LNCAP (cell line): ENCODE data around the gene FAM20C.

Source experiments
- CTCF ChIP-seq: fragments of 450-650 bp; IDR thresholded peaks from 2 replicates; pipeline ENCODE4 v1.5.1; 2017; ENCODE audit warnings: mild to moderate bottlenecking

Gene FAM20C

DNA sequence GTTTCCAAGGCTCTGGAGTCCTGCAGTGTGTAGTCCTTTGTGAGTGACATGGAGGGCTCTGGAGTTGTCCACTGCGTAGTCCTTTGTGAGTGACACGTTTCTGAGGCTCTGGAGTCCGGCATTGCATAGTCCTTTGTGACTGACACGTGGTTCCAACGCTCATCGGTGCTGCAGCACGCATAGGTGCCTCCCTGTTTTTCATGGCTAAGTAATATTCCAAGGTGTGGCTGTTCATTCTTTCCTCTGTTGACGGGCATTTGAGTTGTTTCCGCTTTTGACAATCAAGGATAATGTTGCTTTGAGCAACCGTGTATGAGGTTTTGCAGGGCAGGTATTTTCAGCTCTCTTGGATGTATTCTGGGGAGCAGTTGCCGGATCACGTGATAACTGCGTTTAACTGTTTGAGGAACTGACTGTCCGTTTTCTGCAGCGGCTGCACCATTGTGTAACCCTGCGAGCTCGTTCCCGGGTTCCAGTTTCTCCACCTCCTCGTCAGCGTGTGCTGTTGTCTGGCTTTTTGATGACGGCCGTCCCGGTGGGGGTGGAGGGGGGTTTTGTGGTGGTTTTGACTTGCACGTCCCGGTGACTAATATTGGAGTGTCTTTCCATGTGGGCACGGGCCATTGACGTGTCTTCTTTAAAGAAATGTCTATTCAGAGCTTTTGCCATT lies 21.1 kb downstream of the FAM20C start:
- TF ChIP-seq CTCF, result no peak

DNA sequence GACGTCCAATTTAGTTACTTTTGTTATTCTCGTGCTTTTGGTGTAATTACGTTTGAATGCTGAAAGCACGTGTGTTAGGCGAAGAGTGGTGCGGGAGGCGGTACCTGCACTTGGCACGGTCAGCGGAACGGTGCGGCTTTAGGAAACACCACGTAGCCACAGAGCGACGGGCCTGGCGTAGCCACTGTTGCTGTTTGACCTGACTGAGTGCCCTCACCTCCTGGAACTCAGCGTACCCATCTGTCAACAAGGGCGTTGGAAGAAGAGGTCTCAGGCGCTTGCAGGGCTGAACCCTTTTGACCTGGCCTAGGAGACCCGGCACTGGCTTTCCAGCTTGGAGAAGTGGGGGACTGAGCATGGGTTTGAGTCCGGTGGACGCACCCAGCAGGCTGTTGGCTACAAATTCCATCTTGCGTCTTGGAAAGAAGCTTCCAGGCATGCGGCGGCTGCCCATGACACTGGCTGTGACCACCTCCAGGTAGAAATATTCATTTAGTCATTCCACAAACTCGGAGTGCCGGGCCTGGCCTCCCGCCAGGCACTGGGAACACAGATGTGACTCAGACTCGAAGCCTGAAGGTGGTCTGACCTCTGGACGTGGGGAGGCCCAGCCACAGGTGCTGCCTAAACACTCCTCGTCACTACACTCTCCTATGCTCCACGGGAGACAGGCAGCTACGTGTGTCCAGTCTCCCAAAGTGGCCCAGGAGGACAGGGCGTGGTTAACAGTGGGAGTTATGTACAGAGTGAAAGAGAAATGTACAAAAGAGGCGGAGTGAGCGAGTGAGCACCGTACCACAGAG lies 22.2 kb downstream of the FAM20C start:
- TF ChIP-seq CTCF, result no peak

DNA sequence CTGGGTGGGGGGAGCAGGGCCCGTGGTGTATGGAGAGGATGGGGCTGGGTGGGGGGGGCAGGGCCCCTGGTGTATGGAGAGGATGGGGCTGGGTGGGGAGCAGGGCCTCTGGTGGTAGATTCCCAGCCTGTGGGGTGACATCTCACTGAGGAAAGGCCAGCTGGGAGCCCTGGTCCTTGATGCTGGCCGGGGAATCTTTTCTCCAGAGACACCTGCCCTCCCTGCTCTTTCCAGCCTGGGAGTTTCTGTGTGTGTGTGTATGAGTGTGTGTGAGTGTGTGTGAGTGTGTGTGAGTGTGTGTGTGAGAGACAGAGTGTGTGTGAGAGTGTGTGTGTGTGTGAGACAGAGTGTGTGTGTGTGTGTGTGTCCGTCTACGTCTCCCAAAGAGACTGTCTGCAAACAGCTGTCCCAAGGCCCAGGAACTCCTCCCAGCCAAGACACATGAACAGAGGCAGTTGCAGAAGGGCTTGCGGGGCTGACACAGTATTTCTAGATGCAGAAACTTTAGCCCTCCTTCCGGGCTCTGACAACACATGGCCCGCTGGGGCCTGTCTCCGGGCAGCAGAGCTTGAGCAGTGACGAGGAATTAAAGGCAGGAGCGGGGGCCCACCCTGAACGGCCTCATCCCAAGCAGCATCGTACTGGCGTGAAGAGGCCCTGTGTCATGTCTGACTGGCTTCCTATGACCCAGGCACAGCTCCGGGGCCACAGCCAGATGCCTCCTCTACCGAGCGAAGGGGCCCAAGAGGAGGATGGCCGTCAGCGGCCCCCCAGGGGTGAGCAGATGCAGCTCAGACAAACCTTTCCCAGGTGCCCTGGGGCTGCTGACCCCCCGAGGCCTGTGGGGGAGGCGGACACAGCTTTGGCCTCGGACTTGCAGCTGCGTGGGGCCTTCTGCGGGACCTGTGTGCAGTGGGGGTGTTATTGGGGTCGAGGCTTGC lies 24.3 kb downstream of the FAM20C start:
- TF ChIP-seq CTCF, result no peak

GRCh38 chr7:217781-218180 lies 25.4 kb downstream of the FAM20C start:
- no peak for TF ChIP-seq CTCF

GRCh38 chr7:218316-218715 lies 25.9 kb downstream of the FAM20C start:
- TF ChIP-seq CTCF, result no peak

DNA sequence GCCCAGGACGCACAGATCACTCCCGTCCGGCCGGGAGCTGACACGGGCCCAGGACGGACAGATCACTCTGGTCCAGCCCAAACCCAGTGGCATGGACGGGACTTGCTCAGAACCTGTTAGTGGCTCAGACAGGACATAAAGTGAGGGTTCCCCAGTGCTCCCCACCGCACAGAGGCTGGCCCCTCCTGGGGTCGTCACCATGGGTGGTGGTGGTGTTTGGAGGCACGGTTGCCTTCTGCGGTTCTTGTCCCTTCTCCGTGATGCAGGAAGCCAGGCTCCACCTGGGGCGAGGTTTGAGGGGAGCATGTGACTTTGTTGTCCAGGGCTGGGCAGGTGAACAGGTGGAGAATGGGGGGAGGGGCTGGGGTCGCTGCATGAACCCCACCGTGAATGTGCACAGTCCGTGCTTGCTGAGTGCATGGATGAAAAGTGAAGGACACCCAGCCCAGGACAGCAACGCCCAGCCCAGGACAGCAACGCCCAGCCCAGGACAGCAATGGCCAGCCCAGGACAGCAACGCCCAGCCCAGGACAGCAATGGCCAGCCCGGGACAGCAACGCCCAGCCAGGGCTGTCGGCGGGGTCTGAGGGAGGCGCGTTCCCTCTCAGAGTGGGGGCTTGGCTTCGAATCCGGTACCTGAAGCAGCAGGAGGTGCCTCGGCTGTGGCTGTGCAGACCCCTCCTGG lies 26.7 kb downstream of the FAM20C start:
- TF ChIP-seq CTCF, result no peak
